Measurements from ENCODE around the gene MAGEA9B. TPM values are rescaled to one million over a fixed set of nuclear protein-coding genes. Genes with fewer than 3 reads are reported as not detected.
"Not testable (repeated sequence)": the region's sequence is repeated elsewhere in the genome, so short reads cannot be mapped to it uniquely, and the experiment has no call there.

The MAGEA9B gene
- total and polyA plus RNA-seq, 4 donors, result not detected

DNA sequence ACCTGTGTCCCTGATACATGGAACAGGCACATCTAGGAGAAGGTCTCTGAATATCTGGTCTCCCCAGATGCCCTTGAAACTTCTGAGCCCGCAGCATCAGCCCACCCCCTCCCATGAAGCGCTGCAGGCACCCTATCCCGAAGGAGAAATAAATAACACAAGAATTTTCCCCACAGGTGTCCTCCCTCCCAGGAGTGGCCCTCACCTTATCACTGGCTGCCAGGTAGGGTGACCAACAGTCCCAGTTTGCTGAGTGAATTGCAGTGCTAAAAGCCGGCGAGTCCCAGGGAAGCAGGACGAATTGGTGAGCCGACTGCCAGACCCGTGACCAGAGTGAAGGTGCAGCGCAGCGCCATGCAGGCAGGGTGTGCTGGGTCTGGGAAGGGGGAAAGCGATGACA is 53.3 kb downstream of the MAGEA9B start:
- H3K9me3 ChIP-seq (ENCODE audit: control insufficient read depth, low read length); H3K4me3 ChIP-seq (ENCODE audit: low read length in 2 of 2); H3K27ac ChIP-seq (ENCODE audit: low read depth in 1 of 2, low read length in 2 of 2); H3K4me1 ChIP-seq (ENCODE audit: control insufficient read depth in 1 of 2, insufficient read depth in 2 of 2, low read length in 2 of 2); H3K27me3 ChIP-seq (ENCODE audit: control insufficient read depth in 1 of 2, insufficient read depth in 2 of 2, low read length in 1 of 2); ATAC-seq (ENCODE audit: low FRiP score); intact Hi-C loops (cut with DNase I); H3K36me3 ChIP-seq (ENCODE audit: control insufficient read depth in 1 of 2, insufficient read depth in 2 of 2, low read length in 1 of 2); DNase-seq: not testable (repeated sequence)
- WGBS, 2 donors, result 84 to 95% methylated on average over 9 to 10 of the region's 11 CpGs

DNA sequence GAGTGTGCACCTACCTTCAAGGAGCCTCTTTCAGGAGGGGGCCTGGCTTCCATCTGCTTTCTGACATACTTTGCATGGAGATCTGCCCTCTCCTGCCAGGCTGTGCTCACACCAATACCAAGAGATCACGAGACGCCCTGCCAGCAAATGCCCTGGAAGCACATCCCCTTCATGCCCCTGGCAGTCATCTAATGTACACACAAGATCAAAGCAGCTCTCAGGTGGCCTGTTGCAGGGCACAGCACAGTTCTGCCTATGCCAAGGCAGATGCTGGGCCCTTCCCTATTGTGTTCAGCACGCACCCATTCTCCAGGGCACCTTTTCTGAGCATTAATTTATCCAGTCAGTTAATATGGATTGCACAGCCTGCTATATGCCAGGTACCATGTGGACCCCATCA is 54.4 kb downstream of the MAGEA9B start:
- H3K4me1 ChIP-seq (ENCODE audit: control insufficient read depth in 1 of 2, insufficient read depth in 2 of 2, low read length in 2 of 2); H3K9me3 ChIP-seq (ENCODE audit: control insufficient read depth, low read length); H3K27me3 ChIP-seq (ENCODE audit: control insufficient read depth in 1 of 2, insufficient read depth in 2 of 2, low read length in 1 of 2); H3K36me3 ChIP-seq (ENCODE audit: control insufficient read depth in 1 of 2, insufficient read depth in 2 of 2, low read length in 1 of 2); ATAC-seq (ENCODE audit: low FRiP score); H3K4me3 ChIP-seq (ENCODE audit: low read length in 2 of 2); DNase-seq; intact Hi-C loops (cut with DNase I); H3K27ac ChIP-seq (ENCODE audit: low read depth in 1 of 2, low read length in 2 of 2): not testable (repeated sequence)
- 100% methylated on average over 1 of the region's 3 CpGs; no CpG with 5 or more reads in 1 of the 2 donors for WGBS, 2 donors

Other genes starting within 250 kb of the MAGEA9B start
- 100 to 1,000 TPM; 131 to 134 TPM for gene IDS, start 82.2 kb downstream of the MAGEA9B start, total RNA-seq
- 100 to 1,000 TPM; 114 to 115 TPM for gene IDS, start 82.2 kb downstream of the MAGEA9B start, polyA plus RNA-seq
- gene EOLA1, start 46.4 kb downstream of the MAGEA9B start, total RNA-seq, result 10 to 100 TPM; 16.4 to 18.6 TPM
- 10 to 100 TPM; 21.0 to 25.1 TPM for gene EOLA1, start 46.4 kb downstream of the MAGEA9B start, polyA plus RNA-seq
- not detected for gene HSFX3, start 37.5 kb downstream of the MAGEA9B start, total RNA-seq
- under 1 TPM in 1 of 2 donors, not detected in 1; 0.38 TPM for gene HSFX3, start 37.5 kb downstream of the MAGEA9B start, polyA plus RNA-seq
- gene HSFX2, start 7.9 kb upstream of the MAGEA9B start, total RNA-seq, result not detected
- gene HSFX2, start 7.9 kb upstream of the MAGEA9B start, polyA plus RNA-seq, result 1 to 10 TPM in 1 of 2 donors, under 1 TPM in 1; 0.59 to 1.4 TPM
- gene TMEM185A, start 44.3 kb upstream of the MAGEA9B start, total RNA-seq, result 10 to 100 TPM; 22.7 to 34.6 TPM
- 10 to 100 TPM in 1 of 2 donors, 1 to 10 TPM in 1; 5.5 to 22.0 TPM for gene TMEM185A, start 44.3 kb upstream of the MAGEA9B start, polyA plus RNA-seq
- not detected for gene MAGEA11, start 124.6 kb upstream of the MAGEA9B start, total RNA-seq
- not detected for gene MAGEA11, start 124.6 kb upstream of the MAGEA9B start, polyA plus RNA-seq
- 1 to 10 TPM; 2.2 to 3.5 TPM for gene HSFX1, start 186.6 kb upstream of the MAGEA9B start, total RNA-seq
- gene HSFX1, start 186.6 kb upstream of the MAGEA9B start, polyA plus RNA-seq, result 1 to 10 TPM; 1.3 to 2.1 TPM
- gene MAGEA9, start 194.5 kb upstream of the MAGEA9B start, total RNA-seq, result not detected
- gene MAGEA9, start 194.5 kb upstream of the MAGEA9B start, polyA plus RNA-seq, result not detected